Spleen (tissue), 11 donors: ENCODE results near the gene CLEC18B. TPM values are rescaled to one million over a fixed set of nuclear protein-coding genes. Genes with fewer than 3 reads are reported as not detected.
A peak's percentile ranks its signal among the peaks of the same experiment; 100 is the strongest.
"Not testable (repeated sequence)": the region's sequence is repeated elsewhere in the genome, so short reads cannot be mapped to it uniquely, and the experiment has no call there.

Source experiments
- DNase-seq: peaks from one replicate; pipeline ENCODE4 v3.0.0-alpha.2; 2020
- H3K27ac ChIP-seq, 8 donors: fragments of 200-600 bp; sonication (generic) in 7 of 8; 1 replicate in 4 of 8; 2 replicates in 4 of 8; pipeline versions ENCODE4 v1.5.0 to v1.8.0; 2016 to 2021; ENCODE audit warnings: inconsistent platforms in 4 of 8, mild to moderate bottlenecking in 4 of 8, moderate library complexity in 1 of 8
- H3K27me3 ChIP-seq, 7 donors: fragments of 200-600 bp; sonication (generic) in 6 of 7; replicated peaks in 1 of 7; 1 replicate in 4 of 7; 2 replicates in 3 of 7; pipeline versions ENCODE4 v1.5.0 to v1.8.0; 2016 to 2021; ENCODE audit warnings: inconsistent platforms in 3 of 7, mild to moderate bottlenecking in 1 of 7
- H3K36me3 ChIP-seq, 6 donors: fragments of 200-600 bp; sonication (generic) in 5 of 6; 1 replicate in 4 of 6; 2 replicates in 2 of 6; pipeline versions ENCODE4 v1.5.0 to v1.8.0; 2016 to 2021; ENCODE audit warnings: inconsistent platforms in 2 of 6
- H3K4me1 ChIP-seq, 6 donors: fragments of 200-600 bp; sonication (generic) in 5 of 6; 1 replicate in 3 of 6; 2 replicates in 3 of 6; pipeline versions ENCODE4 v1.5.0 to v1.8.0; 2016 to 2021; ENCODE audit warnings: inconsistent platforms in 3 of 6
- H3K4me3 ChIP-seq, 8 donors: fragments of 200-600 bp; sonication (generic) in 7 of 8; 1 replicate in 4 of 8; 2 replicates in 4 of 8; pipeline versions ENCODE4 v1.5.0 to v1.8.0; 2016 to 2021; ENCODE audit warnings: inconsistent platforms in 4 of 8, mild to moderate bottlenecking in 4 of 8, moderate library complexity in 2 of 8
- H3K9me3 ChIP-seq, 8 donors: fragments of 200-600 bp; sonication (generic) in 7 of 8; 1 replicate in 4 of 8; 2 replicates in 4 of 8; pipeline versions ENCODE4 v1.5.0 to v1.8.0; 2016 to 2021; ENCODE audit warnings: inconsistent platforms in 4 of 8
- CTCF ChIP-seq, 11 experiments: fragments of 200-600 bp in 7 of 11; fragments of 450-650 bp in 4 of 11; sonication (generic) in 4 of 11; IDR thresholded peaks in 8 of 11; conservative IDR thresholded peaks in 3 of 11; 1 replicate in 7 of 11; 2 replicates in 4 of 11; pipeline versions ENCODE4 v1.4.0 to v1.8.0; 2016 to 2021; ENCODE audit warnings: antibody characterized with exemption in 11 of 11, inconsistent platforms in 4 of 11, mild to moderate bottlenecking in 1 of 11
- POLR2A ChIP-seq, 3 donors: fragments of 450-650 bp; IDR thresholded peaks; one replicate each; pipeline ENCODE4 v1.5.1; 2017; ENCODE audit warnings: antibody characterized with exemption in 3 of 3, mild to moderate bottlenecking in 1 of 3
- POLR2AphosphoS5 ChIP-seq, 3 donors: sonication (generic); formaldehyde crosslinking; IDR thresholded peaks; one replicate each; pipeline ENCODE4 v1.5.1; 2017; ENCODE audit warnings: antibody characterized with exemption in 3 of 3
- WGBS, 5 donors: extraction: QIAGEN DNeasy Blood & Tissue Kit in 3 of 5; methylation state at CpG; one replicate each; pipeline versions ENCODE4 v1.1.5 to v1.1.7; 2013 to 2018; 5-methylcytosine and 5-hydroxymethylcytosine counted together
- intact Hi-C: fragments of 100-400 bp; cut with DNase I; formaldehyde crosslinking; loops from one replicate; pipeline ENCODE4 v1.15.0; 2023; ENCODE audit warnings: low total_unique reads
- polyA plus RNA-seq, 3 donors: library from polyadenylated mRNA; stranded (reverse); fragments of 200-250 nt; gene quantifications; one replicate each; pipeline ENCODE4 v1.2.1, GENCODE V29; 2013
- total RNA-seq, 7 donors: library from RNA; depleted of rRNA in 3 of 7; stranded (reverse); fragments of >200 nt in 3 of 7; fragmentation: NEBNext Ultra II Directional in 4 of 7; extraction: Animal tissue kit (Norgen Biotek cat#: 25700) in 4 of 7; gene quantifications; one replicate each; pipeline versions ENCODE4 v1.1.0 to v1.2.1, GENCODE V29; 2016 to 2021
- donor health status: healthy with polysubstance abuse.
- donor health status: DM: no; HTN: no; CAD: no; lungs with moderate emphysema.
- donor health status: DM: no; HTN: no; CAD: no.
- donor health status: Bipolar disorder and iron deficiency.
- donor health status: healthy.
- donor health status: DM: no; HTN: no; CAD: no.
- donor health status: DM: yes; HTN: yes; CAD: no.

The CLEC18B gene
- total and polyA plus RNA-seq, 10 donors = 0.83 to 2.1 (median 1.1) TPM; not detected in 3

GRCh38 chr16:74396521-74397017, 24.7 kb downstream of the CLEC18B start:
- peaks cover 5 to 32% (median 16%) of the 10 kb centered on the region in 6 donors for H3K4me1 ChIP-seq
- H3K9me3 ChIP-seq, H3K36me3 ChIP-seq, H3K27me3 ChIP-seq, H3K4me3 ChIP-seq, intact Hi-C loops: not testable (repeated sequence)
- peak overlapping the region in 7 of 8 donors; percentile 6 to 69 (median 53) for H3K27ac ChIP-seq
- peak in 2 of 3 donors; percentile 63 to 65 for TF ChIP-seq POLR2AphosphoS5 (IDR thresholded peaks at IDR 0.05)
- peak; percentile 79 for DNase-seq
- WGBS, 5 donors = 35 to 64% (median 51%) methylated on average over 7 of the region's 7 CpGs

GRCh38 chr16:74394604-74395003, 26.7 kb downstream of the CLEC18B start:
- H3K9me3 ChIP-seq, H3K36me3 ChIP-seq, H3K27ac ChIP-seq, H3K27me3 ChIP-seq, H3K4me3 ChIP-seq, intact Hi-C loops: not testable (repeated sequence)
- 78 to 97% (median 83%) methylated on average over 3 to 5 of the region's 5 CpGs for WGBS, 5 donors
- DNase-seq = peak; percentile 7
- peaks cover 5 to 32% (median 16%) of the 10 kb centered on the region in 6 donors for H3K4me1 ChIP-seq

GRCh38 chr16:74394131-74394530, 27.1 kb downstream of the CLEC18B start:
- DNase-seq = peak; percentile 24
- H3K27me3 ChIP-seq, H3K36me3 ChIP-seq, H3K27ac ChIP-seq, H3K4me3 ChIP-seq, H3K9me3 ChIP-seq, intact Hi-C loops: not testable (repeated sequence)
- WGBS, 5 donors = 85 to 97% (median 92%) methylated on average over 8 to 9 of the region's 9 CpGs
- peaks cover 5 to 32% (median 16%) of the 10 kb centered on the region in 6 donors for H3K4me1 ChIP-seq

GRCh38 chr16:74391454-74392050, 29.7 kb downstream of the CLEC18B start:
- H3K4me3 ChIP-seq, intact Hi-C loops, H3K27ac ChIP-seq, H3K9me3 ChIP-seq, H3K36me3 ChIP-seq, H3K27me3 ChIP-seq: not testable (repeated sequence)
- peaks cover 0 to 13% (median 3%) of the 10 kb centered on the region in 6 donors for H3K4me1 ChIP-seq
- whole genome bisulfite sequencing, 5 donors = 78 to 91% (median 81%) methylated on average over 8 to 10 of the region's 13 CpGs
- peak; percentile 17 for DNase-seq

DNA sequence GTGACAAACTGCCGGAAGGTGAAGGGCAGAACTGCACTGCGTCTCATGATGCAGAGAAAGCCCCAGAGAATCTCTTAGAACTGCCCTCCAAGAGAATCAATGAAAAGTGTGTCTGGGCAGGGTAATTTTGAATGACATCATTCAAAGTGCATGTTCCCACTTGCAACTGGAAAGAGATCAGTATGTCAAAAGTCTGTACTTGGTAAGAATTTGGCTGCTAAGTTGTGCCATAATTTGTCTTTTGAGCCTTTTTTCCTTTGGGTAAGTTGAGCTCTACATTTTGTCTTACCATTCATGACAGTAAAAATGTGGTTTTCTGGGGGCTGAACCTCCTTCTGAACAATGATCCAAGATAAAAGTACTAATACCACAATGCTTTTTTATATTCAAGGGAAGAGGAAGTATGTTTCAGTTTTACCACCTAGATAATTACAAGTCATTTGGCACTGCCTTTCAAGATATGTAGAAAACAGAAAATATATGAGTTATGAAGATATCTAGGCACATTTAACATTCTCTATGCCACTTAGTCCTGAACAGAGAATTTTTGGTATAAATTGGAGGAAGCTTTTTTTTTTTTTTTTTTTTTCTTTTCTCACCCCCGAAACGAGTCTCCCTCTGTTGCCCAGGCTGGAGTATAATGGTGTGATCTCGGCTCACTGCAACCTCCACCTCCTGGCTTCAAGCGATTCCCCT, 38.8 kb downstream of the CLEC18B start:
- H3K27ac ChIP-seq, intact Hi-C loops, H3K4me3 ChIP-seq, DNase-seq, H3K9me3 ChIP-seq, H3K36me3 ChIP-seq, H3K27me3 ChIP-seq, H3K4me1 ChIP-seq: not testable (repeated sequence)
- WGBS, 5 donors = 24 to 55% (median 53%) methylated on average over 1 to 4 of the region's 6 CpGs

DNA sequence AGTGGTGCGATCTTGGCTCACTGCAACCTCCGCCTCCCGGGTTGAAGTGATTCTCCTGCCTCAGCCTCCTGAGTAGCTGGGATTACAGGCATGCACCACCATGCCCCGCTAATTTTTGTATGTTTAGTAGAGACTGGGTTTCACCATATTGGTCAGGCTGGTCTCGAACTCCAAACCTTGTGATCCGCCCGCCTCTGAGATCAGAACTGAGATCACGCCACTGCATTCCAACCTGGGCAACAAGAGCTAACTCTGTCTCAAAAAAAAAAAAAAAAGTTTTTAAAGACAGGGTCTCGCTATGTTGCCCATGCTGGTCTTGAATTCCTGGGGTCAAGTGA, 47.5 kb downstream of the CLEC18B start:
- H3K4me3 ChIP-seq, DNase-seq, H3K9me3 ChIP-seq, H3K27ac ChIP-seq, H3K27me3 ChIP-seq, H3K36me3 ChIP-seq, intact Hi-C loops: not testable (repeated sequence)
- 92 to 97% (median 95%) methylated on average over 9 of the region's 9 CpGs for WGBS, 5 donors
- peaks cover 0 to 12% (median 1%) of the 10 kb centered on the region in 6 donors for H3K4me1 ChIP-seq

DNA sequence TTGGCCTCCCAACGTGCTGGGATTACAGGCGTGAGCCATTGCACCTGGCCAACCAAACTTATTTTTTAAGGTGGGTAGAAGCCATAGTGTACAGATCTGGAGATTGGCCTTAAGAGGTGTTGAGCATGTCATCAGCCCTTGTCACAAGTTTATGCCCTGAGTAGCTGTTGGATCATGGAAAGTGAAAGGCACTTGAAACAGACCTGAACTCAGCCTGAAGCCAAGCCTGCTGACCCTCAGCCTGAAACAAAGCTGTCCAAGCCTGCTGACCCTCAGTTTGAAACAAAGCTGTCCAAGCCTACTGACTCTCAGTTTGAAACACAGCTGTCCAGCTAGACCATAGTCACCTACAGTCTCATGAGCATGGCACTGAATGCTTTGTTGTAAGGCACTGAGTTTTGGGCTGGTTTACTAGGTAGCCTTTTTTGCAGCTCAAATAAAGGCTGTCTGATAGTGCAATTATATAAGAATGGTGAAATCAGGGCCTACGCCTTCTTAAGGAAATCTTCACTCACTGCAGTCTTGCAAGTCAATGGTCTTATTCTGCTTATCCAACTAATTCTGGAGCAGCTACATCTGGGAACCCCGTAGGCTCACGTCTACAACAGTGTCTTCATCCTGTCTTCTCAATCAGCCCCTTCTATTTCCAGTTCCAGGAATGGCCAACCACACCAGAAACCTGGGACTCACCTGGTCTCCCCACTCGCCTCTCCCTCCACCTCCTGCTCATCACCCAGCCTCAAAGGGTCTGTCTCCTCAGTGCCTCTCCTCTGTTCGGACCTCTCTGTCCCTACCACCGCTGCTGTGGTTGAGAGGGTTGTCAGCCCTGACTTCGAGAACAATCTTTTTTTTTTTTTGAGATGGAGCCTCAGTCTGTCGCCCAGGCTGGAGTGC, 48.1 kb downstream of the CLEC18B start:
- WGBS, 5 donors = 88 to 91% (median 89%) methylated on average over 10 of the region's 10 CpGs
- no peaks in the 10 kb centered on the region for H3K27me3 ChIP-seq
- no peaks in the 10 kb centered on the region for H3K9me3 ChIP-seq
- no peaks in the 10 kb centered on the region for H3K36me3 ChIP-seq
- intact Hi-C loops = no loop called here
- no peak for DNase-seq
- H3K27ac ChIP-seq = no peak overlapping the region
- TF ChIP-seq POLR2A (IDR thresholded peaks at IDR 0.05) (no peak), CTCF (IDR thresholded peaks at IDR 0.05 in 8 of 11, conservative IDR thresholded peaks at IDR 0.05 in 3 of 11) (no peak), POLR2AphosphoS5 (IDR thresholded peaks at IDR 0.05) (no peak)
- H3K4me1 ChIP-seq = peaks cover 0 to 15% (median 1%) of the 10 kb centered on the region in 6 donors
- H3K4me3 ChIP-seq = no peak overlapping the region
